GM18526 (cell line): Measurements from ENCODE around the gene REEP2.

Experiments used
- POLR2A ChIP-seq: IDR thresholded peaks from 3 replicates; pipeline ENCODE4 v1.6.1; 2011; ENCODE audit not compliant: insufficient read length; ENCODE audit errors: extremely low read depth

The REEP2 gene

DNA sequence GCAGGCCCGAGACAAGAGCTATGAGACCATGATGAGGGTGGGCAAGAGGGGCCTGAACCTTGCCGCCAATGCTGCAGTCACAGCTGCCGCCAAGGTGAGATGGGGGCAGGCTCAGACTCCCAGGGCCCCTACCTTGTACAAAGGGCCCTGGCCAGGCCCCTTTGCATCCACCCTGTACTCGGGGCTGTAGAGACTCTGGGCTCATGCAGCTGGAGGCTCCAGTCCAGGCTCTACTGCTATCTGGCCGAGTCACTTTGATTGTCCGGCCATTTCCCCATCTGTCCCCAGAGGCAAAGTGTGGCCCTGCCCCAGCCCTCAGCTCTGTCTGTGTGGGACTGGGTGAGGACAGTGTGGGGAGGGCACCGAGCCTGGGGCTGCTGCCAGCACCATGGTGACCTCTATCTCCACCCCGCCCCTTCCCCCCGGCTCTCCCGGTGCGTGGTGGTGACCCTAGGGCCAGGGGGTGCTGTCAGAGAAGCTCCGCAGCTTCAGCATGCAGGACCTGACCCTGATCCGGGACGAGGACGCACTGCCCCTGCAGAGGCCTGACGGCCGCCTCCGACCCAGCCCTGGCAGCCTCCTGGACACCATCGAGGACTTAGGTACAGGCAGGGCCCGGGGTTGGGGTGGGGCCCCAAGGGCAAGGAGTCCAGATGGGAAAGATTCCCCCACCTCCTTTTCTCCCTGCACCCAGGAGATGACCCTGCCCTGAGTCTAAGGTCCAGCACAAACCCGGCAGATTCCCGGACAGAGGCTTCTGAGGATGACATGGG is 6.1 kb downstream of the REEP2 start:
- no peak for TF ChIP-seq POLR2A

DNA sequence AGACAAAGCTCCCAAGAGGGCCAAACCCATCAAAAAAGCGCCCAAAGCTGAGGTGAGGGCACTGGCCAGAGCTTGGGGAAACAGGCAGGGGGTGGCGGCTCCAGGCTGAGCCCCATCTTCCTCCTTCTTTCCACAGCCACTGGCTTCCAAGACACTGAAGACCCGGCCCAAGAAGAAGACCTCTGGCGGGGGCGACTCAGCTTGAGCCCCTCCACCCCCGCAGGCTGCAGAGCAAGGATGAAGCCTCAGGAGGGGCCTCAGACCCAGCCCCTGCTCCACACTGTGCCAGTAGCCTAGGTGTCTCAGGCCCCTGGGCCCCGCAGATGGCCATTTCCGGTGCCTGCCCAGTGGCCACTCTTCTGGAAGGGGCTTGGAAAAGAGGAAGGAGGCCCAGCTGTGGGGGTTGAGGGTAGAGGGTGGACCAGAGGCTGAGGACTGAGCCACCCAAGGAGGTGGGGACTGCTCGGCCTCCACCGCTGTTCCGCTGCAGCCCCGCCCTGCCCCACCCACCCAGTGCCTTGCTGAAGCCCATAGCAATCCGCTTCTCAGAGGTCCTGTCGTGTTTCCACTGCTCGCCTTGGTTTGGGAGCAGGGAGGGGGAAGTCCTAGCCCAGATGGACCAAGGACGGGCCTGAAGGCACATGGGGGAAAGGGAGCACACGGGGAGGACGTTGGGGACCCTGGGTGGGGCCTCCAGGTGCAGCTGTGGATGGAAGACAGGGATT is 6.9 kb downstream of the REEP2 start:
- TF ChIP-seq POLR2A = no peak

DNA sequence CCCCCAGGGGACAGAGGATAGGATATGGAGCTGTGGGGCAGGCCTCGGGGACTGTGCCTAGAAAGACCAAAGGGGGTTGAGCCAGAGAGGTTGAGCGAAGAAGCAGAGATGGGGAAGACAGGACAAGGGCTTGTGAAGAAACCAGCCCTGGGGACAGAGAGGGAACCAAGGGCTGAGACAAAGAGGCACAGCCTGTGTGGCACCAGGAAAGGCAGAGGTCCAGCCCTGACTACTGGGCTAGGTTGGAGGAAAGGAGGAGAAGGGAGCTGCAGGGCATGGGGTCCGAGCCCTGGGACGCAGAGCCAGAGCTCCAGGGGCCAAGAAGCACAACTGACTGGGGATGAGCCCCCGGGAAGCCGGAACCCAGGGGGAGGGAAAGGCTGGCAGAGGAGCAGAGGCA is 9.2 kb downstream of the REEP2 start:
- TF ChIP-seq POLR2A = no peak

DNA sequence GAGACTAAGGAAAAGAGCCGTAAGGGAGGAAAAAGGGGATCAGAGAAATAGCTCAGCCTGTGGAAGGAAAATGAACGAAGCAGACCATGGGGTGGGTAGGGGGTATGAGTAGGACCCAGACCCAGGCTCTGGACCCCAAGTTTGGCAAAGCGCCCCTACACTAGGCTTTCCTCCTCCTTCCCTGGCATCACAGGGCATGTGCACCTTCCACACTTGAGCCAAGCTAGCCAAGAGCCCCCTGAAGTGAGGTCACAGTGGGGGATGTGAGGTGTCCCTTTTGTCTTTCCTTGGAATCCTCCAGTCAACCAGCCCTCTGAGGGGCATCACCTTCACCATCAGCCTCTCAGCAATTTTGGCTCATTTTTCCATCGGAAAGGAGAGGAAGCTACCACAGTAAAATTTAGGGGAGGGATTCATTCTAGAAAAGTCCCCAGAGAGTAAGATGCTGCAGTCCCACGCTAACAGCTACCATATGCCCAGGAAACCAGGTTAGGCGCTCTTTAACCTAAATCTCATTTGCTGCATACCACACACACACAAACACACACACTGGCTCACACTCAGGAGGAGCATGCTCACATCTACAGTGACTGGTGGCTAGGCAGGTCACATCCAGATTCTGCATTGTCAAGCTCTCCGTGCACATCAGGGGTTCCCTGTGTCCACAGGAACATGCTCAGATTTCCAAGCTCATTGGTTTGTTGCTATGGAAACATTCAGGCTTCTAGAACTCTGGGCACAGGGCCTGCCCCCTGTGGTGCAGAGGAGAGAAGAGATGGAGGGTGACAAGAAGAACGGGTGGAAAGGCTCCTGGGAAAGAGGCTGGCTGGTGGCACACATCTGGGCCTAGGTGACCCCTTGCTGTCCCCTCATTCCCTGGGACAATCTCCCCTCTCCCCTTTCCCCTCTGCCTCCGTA is 9.9 kb downstream of the REEP2 start:
- TF ChIP-seq POLR2A = no peak

DNA sequence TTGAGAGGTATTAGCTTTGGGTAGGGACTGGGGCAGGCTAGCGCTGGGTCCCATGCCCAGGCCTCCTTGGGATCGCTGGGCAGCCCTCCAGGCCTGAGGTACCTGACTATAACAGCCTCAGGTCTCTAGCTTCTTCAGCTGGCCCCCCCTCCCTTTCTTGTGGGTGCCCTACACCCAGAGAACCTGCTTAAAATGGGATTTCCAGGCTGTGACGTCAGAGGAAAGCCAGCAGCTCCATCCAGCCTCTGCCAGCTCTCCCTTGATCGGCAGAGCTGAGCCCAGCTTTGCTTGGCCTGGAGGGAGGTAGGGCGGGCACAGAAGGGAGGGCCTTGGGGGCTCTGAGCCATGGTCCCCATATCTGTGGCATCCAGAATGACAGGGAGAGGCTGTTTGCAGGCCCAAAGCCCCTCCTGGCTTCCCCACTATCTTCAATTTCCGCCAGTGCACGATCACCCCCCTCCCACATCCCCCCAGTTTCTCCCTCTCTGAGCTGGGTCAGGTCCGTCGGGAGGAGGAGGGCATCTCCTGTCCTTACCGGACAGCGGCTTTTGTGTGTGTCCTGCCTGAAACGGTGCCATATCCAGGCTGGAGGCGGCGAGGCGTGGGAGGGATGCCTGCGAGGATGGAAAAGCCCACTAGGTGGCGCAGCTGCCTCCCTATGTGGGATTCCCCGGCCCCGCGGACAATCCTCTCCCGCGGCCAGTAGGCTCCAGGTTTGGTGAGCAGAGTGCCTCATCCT is 10.8 kb downstream of the REEP2 start:
- no peak for TF ChIP-seq POLR2A

DNA sequence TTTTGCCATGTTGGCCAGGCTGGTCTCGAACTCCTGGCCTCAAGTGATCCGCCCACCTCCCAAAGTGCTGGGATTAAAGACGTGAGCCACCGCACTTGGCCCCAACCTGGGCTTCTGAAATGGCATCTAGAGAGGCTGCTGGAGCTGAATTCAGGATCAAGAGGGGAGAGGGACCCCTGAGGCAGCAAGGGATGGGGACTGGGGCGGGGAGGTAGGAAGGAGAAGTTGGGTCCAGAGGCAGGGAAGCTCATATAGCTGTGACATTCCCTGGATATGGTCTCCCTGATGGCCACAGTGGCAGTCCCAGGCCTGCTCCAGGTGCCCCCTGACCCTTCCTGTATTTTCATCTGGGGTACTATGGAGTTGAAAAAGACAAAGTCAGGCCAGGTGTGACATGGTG is 12.1 kb downstream of the REEP2 start:
- TF ChIP-seq POLR2A = no peak

DNA sequence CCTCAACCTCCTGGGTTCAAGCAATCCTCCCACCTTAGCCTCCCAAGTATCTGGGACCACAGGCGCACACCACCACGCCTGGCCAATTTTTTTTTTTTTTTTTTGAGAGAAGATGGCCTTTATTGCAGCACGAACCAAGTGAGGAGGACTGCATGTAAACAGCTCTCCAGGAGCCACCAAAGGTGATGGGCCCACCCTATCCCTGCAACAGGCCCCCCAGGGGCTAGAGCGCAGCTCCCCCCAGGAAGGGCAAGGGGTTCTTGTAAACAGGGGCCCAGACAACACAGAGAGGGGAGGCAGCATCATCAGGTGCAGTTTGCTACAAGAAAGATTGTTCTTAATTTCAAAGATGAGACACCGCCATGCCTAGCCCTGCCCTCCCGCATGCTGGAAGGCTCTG is 13.9 kb downstream of the REEP2 start:
- no peak for TF ChIP-seq POLR2A

DNA sequence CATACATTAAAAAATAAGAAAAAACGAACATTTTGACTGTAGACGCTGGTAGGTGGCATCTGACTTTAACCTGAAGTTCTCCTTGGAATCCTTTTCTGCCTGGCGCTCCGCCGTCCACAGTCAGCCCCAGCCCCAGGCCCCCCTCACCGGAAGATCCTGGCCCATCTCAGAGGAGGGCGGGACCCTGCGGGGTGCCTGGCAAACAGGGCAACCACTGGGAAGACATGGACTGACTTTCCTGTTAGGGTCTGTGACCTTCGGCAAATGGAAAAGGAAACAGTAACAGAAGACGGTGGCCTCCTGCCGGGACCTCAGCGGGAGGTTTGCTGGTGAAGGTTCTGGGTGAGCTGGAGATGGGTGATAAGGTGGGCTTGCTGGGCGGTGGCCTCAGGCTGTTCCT is 14.7 kb downstream of the REEP2 start:
- no peak for TF ChIP-seq POLR2A

DNA sequence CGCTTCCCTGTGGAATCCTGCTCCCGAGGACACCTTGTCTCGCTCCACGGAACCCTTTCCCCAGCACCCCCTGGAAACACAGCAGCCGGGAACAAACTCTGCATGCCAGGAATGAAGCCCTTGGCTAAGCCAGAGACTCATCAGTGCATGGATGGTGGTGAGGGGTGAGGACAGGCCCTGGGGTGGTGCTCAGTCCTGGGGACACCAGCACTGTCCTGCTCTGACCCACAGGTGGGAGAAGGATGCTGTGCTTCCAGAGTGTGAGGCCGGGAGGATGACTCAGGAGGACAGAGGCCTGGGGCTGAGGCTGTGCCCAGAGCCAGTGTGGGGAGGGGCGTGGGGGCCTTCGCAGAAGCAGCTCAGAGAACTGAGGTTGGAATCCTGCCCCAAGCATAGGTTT is 15.3 kb downstream of the REEP2 start:
- TF ChIP-seq POLR2A = no peak

DNA sequence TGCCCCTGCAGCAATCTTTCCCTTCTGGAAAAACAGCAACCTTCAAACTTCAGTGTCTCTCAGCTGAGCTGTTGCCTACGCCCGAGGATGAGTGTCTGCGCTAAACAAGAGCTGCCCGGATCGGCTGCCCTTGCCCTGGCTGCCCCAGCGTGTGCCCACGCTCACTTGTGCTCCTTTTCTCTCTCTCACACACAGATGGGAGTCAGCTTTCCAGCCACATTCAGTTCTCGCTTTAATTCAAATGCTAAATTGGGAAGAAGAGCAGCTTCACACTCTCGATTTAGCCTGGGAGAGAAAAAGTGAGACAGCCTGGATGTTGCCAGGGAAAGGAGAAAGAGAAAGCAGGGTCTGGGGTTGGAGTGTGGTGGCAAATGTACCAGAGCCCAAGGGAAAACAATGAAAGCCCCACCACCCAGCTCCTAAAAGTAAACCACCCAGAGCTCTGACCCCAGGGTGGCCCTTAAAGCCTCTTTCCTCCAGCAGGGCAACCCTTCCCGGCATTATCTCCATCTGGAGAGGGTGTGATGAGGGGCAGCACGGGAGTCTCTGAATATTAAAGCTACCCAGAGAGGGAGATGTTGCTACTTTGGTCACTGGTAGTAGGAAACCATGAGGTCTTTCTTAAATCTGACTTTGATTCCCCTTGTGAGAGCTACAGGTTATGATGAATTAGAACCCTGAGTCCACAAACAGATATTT is 16.5 kb downstream of the REEP2 start:
- TF ChIP-seq POLR2A = no peak

DNA sequence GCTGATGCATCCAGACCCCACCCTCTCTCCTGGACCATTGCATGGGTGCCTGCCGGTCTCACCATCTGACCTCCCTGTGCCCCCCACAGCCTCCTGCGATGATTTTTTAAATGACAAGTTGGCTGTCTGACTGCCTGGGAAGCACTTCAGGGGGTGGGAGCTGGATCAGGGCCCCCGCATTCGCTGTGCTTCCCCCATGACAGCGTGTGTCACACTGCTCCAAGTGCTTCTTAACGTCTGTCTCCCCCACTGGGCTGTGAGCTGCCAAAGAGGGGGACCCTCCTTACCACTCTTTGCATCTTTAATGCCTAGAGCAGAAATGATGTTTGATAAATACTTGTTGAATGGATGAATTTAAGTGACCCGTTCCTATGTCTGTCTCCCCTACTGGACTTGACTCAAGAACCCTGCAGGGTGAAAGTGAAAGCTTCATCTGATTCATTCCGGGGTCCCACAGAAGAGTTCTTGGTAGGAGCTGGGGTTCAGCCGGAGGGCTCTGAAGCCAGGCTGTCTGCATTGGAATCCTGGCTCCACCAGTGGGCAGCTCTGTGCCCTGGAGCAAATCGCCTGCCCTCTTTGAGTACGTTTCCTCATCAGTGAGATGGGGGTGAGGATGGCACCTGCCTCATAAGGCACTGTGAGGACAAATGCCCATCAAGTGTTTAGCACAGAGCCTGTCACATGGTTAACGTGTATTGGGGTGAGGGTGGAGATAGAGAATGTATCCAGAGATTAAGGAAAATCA is 18.8 kb downstream of the REEP2 start:
- TF ChIP-seq POLR2A = no peak

DNA sequence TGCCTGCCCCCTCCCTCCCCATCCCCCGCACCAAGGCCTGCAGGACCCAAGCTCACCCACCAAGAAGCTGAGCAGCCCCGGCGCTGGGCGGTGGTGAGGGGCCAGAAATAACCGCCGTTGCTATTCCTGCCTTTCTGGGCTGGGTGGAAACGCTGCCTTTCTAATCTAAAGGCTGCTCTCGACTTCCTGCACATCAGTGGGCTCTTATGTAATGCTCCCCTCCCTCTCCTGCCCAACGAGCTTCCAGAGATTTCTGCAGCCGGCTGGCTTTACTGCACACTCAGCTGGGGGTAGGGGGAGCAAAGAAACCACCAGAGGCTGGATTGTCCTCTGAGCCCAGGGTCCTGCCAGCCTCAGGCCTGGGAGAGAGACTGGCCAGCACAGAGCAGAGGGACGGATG is 19.5 kb downstream of the REEP2 start:
- no peak for TF ChIP-seq POLR2A

DNA sequence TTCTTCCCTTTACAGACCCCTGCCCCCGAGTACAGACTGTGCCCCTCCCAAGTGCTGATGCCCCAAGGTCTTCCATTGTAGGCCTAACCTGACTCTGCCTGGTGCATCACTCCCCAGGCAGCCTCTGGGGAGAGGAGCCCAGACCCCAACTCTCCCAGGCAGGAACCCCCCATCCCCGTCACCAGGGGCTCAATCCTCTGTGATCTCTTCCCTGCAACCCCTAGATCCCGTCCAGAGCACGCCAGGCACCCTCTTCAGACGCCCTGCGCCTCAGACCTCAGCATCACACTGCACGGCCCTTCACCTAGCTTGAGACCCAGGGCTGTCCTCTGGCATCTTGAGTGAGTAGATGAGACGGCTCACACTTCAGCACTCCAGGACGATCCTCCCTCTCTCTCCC is 20.0 kb downstream of the REEP2 start:
- TF ChIP-seq POLR2A = no peak
